ENCODE measurements around the gene LDLRAD4.

Gene LDLRAD4

GRCh38 chr18:13538630-13539029 lies 320.1 kb downstream of the LDLRAD4 start:
- H3K4me1 ChIP-seq: peaks cover 34 to 49% (median 44%) of the 10 kb centered on the region in 10 experiments
- no peak for TF ChIP-seq Cebpa-rat (IDR thresholded peaks at IDR 0.05)
- H3K27me3 ChIP-seq: no peaks in the 10 kb centered on the region
- peaks cover 0 to 16% (median 0%) of the 10 kb centered on the region in 11 experiments; a peak in 4 of 22 replicates for H4K20me1 ChIP-seq
- H3K4me3 ChIP-seq: no peak overlapping the region; a peak in 1 of 20 replicates
- peak overlapping the region; percentile 57 to 83 (median 72) for H3K4me2 ChIP-seq
- peak overlapping the region in 8 of 11 experiments; percentile 4 to 66 (median 56); a peak in 14 of 22 replicates for H3K27ac ChIP-seq
- H3K9me3 ChIP-seq (replicated peaks in 1 of 11): peaks cover 0 to 2% (median 0%) of the 10 kb centered on the region in 11 experiments; a peak in 4 of 22 replicates
- peak overlapping the region in 9 of 11 experiments; percentile 8 to 65 (median 30); a peak in 11 of 22 replicates for H3K9ac ChIP-seq
- peaks cover 2 to 39% (median 21%) of the 10 kb centered on the region in 11 experiments; a peak in 16 of 22 replicates for H3K36me3 ChIP-seq

- no peak for TF ChIP-seq Cebpa-rat (IDR thresholded peaks at IDR 0.05)
- peaks cover 5 to 40% (median 25%) of the 10 kb centered on the region in 11 experiments; a peak in 17 of 22 replicates for H3K36me3 ChIP-seq
- H3K27me3 ChIP-seq: no peaks in the 10 kb centered on the region
- H3K4me3 ChIP-seq: no peak overlapping the region; a peak in 1 of 20 replicates
- peaks cover 0 to 6% (median 0%) of the 10 kb centered on the region in 11 experiments; a peak in 7 of 22 replicates for H3K9me3 ChIP-seq (replicated peaks in 1 of 11)
- peaks cover 0 to 16% (median 0%) of the 10 kb centered on the region in 11 experiments; a peak in 4 of 22 replicates for H4K20me1 ChIP-seq
- H3K4me2 ChIP-seq: peak overlapping the region; percentile 57 to 83 (median 72)
- peaks cover 34 to 49% (median 44%) of the 10 kb centered on the region in 10 experiments for H3K4me1 ChIP-seq
- H3K9ac ChIP-seq: peak overlapping the region in 9 of 11 experiments; percentile 8 to 65 (median 30); a peak in 11 of 22 replicates
- H3K27ac ChIP-seq: peak overlapping the region in 8 of 11 experiments; percentile 4 to 66 (median 56); a peak in 14 of 22 replicates
Observed at GRCh38 chr18:13539050-13539449, 320.5 kb downstream of the LDLRAD4 start.

- no peak overlapping the region for H3K9ac ChIP-seq
- TF ChIP-seq Cebpa-rat (IDR thresholded peaks at IDR 0.05): no peak
- H3K27me3 ChIP-seq: no peaks in the 10 kb centered on the region
- peaks cover 0 to 16% (median 0%) of the 10 kb centered on the region in 11 experiments; a peak in 4 of 22 replicates for H4K20me1 ChIP-seq
- H3K36me3 ChIP-seq: peaks cover 8 to 41% (median 33%) of the 10 kb centered on the region in 11 experiments; a peak in 19 of 22 replicates
- peaks cover 0 to 15% (median 6%) of the 10 kb centered on the region in 11 experiments; a peak in 13 of 22 replicates for H3K9me3 ChIP-seq (replicated peaks in 1 of 11)
- H3K4me2 ChIP-seq: peak overlapping the region; percentile 43 to 83 (median 69)
- H3K27ac ChIP-seq: peak overlapping the region in 3 of 11 experiments; percentile 64 to 66 (median 65); a peak in 3 of 22 replicates
- peaks cover 34 to 49% (median 44%) of the 10 kb centered on the region in 10 experiments for H3K4me1 ChIP-seq
- no peak overlapping the region for H3K4me3 ChIP-seq
Observed at GRCh38 chr18:13539843-13540476, 321.4 kb downstream of the LDLRAD4 start.

GRCh38 chr18:13540477-13541182 lies 322.1 kb downstream of the LDLRAD4 start:
- Histone ChIP-seq H3K9me3 (replicated peaks in 1 of 11) (peaks cover 0 to 22% (median 13%) of the 10 kb centered on the region in 11 experiments; a peak in 18 of 22 replicates), H3K36me3 (peaks cover 13 to 47% (median 40%) of the 10 kb centered on the region in 11 experiments; a peak in 19 of 22 replicates), H3K4me2 (peak overlapping the region; percentile 21 to 83 (median 69); a peak in 20 of 22 replicates), H4K20me1 (peaks cover 0 to 16% (median 0%) of the 10 kb centered on the region in 11 experiments; a peak in 4 of 22 replicates), H3K27me3 (no peaks in the 10 kb centered on the region), H3K4me3 (no peak overlapping the region), H3K27ac (peak overlapping the region in 5 of 11 experiments; percentile 7 to 64 (median 44); a peak in 6 of 22 replicates), H3K4me1 (peaks cover 34 to 49% (median 44%) of the 10 kb centered on the region in 10 experiments), H3K9ac (no peak overlapping the region)
- no peak for TF ChIP-seq Cebpa-rat (IDR thresholded peaks at IDR 0.05)

- no peak overlapping the region for H3K9ac ChIP-seq
- H3K36me3 ChIP-seq: peaks cover 16 to 60% (median 53%) of the 10 kb centered on the region in 11 experiments; a peak in 19 of 22 replicates
- no peaks in the 10 kb centered on the region for H3K27me3 ChIP-seq
- no peak overlapping the region for H3K4me3 ChIP-seq
- H3K27ac ChIP-seq: 0 out of 22 replicates have a peak overlapping the region, but pooled peaks of 1 of the 11 experiments have one; percentile 15
- H3K4me2 ChIP-seq: peak overlapping the region in 1 of 11 experiments; percentile 78; a peak in 1 of 22 replicates
- H4K20me1 ChIP-seq: peaks cover 0 to 15% (median 0%) of the 10 kb centered on the region in 11 experiments; a peak in 4 of 22 replicates
- peaks cover 0 to 34% (median 25%) of the 10 kb centered on the region in 11 experiments; a peak in 20 of 22 replicates for H3K9me3 ChIP-seq (replicated peaks in 1 of 11)
- no peak for TF ChIP-seq Cebpa-rat (IDR thresholded peaks at IDR 0.05)
- H3K4me1 ChIP-seq: peaks cover 34 to 49% (median 39%) of the 10 kb centered on the region in 10 experiments
Observed at GRCh38 chr18:13541621-13542519, 323.3 kb downstream of the LDLRAD4 start.

- TF ChIP-seq Cebpa-rat (IDR thresholded peaks at IDR 0.05): no peak
- H3K9me3 ChIP-seq (replicated peaks in 1 of 11): peaks cover 5 to 40% (median 31%) of the 10 kb centered on the region in 11 experiments; a peak in 21 of 22 replicates
- peaks cover 0 to 9% (median 0%) of the 10 kb centered on the region in 11 experiments; a peak in 4 of 22 replicates for H4K20me1 ChIP-seq
- H3K9ac ChIP-seq: no peak overlapping the region
- H3K4me3 ChIP-seq: no peak overlapping the region
- H3K4me2 ChIP-seq: no peak overlapping the region
- no peaks in the 10 kb centered on the region for H3K27me3 ChIP-seq
- 0 out of 22 replicates have a peak overlapping the region, but pooled peaks of 1 of the 11 experiments have one; percentile 15 for H3K27ac ChIP-seq
- H3K36me3 ChIP-seq: peaks cover 16 to 66% (median 59%) of the 10 kb centered on the region in 11 experiments; a peak in 19 of 22 replicates
- H3K4me1 ChIP-seq: peaks cover 28 to 45% (median 33%) of the 10 kb centered on the region in 10 experiments
Observed at GRCh38 chr18:13542520-13542847, 323.9 kb downstream of the LDLRAD4 start.

GRCh38 chr18:13543144-13543543 lies 324.6 kb downstream of the LDLRAD4 start:
- peaks cover 28 to 44% (median 30%) of the 10 kb centered on the region in 10 experiments for H3K4me1 ChIP-seq

More at GRCh38 chr18:13543144-13543543, 324.6 kb downstream of the LDLRAD4 start:
- no peak overlapping the region for H3K27ac ChIP-seq
- H3K9ac ChIP-seq: no peak overlapping the region
- TF ChIP-seq Cebpa-rat (IDR thresholded peaks at IDR 0.05): no peak
- no peak overlapping the region for H3K4me3 ChIP-seq
- no peaks in the 10 kb centered on the region for H3K27me3 ChIP-seq
- peaks cover 0 to 7% (median 0%) of the 10 kb centered on the region in 11 experiments; a peak in 4 of 22 replicates for H4K20me1 ChIP-seq
- peaks cover 11 to 47% (median 38%) of the 10 kb centered on the region in 11 experiments; a peak in 21 of 22 replicates for H3K9me3 ChIP-seq (replicated peaks in 1 of 11)
- no peak overlapping the region for H3K4me2 ChIP-seq
- peaks cover 16 to 73% (median 65%) of the 10 kb centered on the region in 11 experiments; a peak in 20 of 22 replicates for H3K36me3 ChIP-seq

Measured in BLaER1 treated with 17β-estradiol and CSF1 and Interleukin-3, amounts not matched to agents 10 nM and 100 nM (cell line).